Erythroblast (primary cell): ENCODE data around the gene ACSM5.
"Not testable (repeated sequence)": the region's sequence is repeated elsewhere in the genome, so short reads cannot be mapped to it uniquely, and the experiment has no call there.

ENCODE experiments used
- GATA1 ChIP-seq: IDR thresholded peaks from 2 replicates; pipeline ENCODE4 v1.6.1; 2011; ENCODE audit warnings: low read depth, mild to moderate bottlenecking, control low read depth, low read length, moderate library complexity
- POLR2A ChIP-seq: IDR thresholded peaks from 2 replicates; pipeline ENCODE4 v1.6.1; 2011; ENCODE audit warnings: mild to moderate bottlenecking, low read length

GRCh38 chr16:20441859-20442258, 32.5 kb downstream of the ACSM5 start:
- not testable (repeated sequence) for TF ChIP-seq POLR2A, GATA1
